ENCODE measurements around the gene COA1.

- no peak for TF ChIP-seq CTCF (conservative IDR thresholded peaks at IDR 0.05)
- no peak for TF ChIP-seq EZH2 (IDR thresholded peaks at IDR 0.05; ENCODE audit: low read depth)
These were observed 48.6 kb downstream of the COA1 start for GRCh38 chr7:43680736-43681135.
